ENCODE data around the gene EPHA4. TPM values are rescaled to one million over a fixed set of nuclear protein-coding genes. Genes with fewer than 3 reads are reported as not detected.

EPHA4 gene
- total and polyA plus RNA-seq, 4 donors = 0.43 to 2.3 (median 1.1) TPM

- TF ChIP-seq, protein P1, sequence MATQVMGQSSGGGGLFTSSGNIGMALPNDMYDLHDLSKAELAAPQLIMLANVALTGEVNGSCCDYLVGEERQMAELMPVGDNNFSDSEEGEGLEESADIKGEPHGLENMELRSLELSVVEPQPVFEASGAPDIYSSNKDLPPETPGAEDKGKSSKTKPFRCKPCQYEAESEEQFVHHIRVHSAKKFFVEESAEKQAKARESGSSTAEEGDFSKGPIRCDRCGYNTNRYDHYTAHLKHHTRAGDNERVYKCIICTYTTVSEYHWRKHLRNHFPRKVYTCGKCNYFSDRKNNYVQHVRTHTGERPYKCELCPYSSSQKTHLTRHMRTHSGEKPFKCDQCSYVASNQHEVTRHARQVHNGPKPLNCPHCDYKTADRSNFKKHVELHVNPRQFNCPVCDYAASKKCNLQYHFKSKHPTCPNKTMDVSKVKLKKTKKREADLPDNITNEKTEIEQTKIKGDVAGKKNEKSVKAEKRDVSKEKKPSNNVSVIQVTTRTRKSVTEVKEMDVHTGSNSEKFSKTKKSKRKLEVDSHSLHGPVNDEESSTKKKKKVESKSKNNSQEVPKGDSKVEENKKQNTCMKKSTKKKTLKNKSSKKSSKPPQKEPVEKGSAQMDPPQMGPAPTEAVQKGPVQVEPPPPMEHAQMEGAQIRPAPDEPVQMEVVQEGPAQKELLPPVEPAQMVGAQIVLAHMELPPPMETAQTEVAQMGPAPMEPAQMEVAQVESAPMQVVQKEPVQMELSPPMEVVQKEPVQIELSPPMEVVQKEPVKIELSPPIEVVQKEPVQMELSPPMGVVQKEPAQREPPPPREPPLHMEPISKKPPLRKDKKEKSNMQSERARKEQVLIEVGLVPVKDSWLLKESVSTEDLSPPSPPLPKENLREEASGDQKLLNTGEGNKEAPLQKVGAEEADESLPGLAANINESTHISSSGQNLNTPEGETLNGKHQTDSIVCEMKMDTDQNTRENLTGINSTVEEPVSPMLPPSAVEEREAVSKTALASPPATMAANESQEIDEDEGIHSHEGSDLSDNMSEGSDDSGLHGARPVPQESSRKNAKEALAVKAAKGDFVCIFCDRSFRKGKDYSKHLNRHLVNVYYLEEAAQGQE (IDR thresholded peaks at IDR 0.05) = no peak
These were observed 171.7 kb downstream of the EPHA4 start (continued) for GRCh38 chr2:221400411-221400810.

- H3K27me3 ChIP-seq (ENCODE audit: control insufficient read depth in 4 of 4, insufficient read depth in 4 of 4, low read length in 3 of 4) = no peaks in the 10 kb centered on the region
These were observed 172.9 kb downstream of the EPHA4 start for GRCh38 chr2:221399183-221399582.

GRCh38 chr2:221397187-221397586 lies 174.9 kb downstream of the EPHA4 start:
- DNase-seq (ENCODE audit: low spot score) = no peak
- TF ChIP-seq SP1 (IDR thresholded peaks at IDR 0.05) = no peak
- TF ChIP-seq RXRA (IDR thresholded peaks at IDR 0.05) = no peak
- no peak for TF ChIP-seq YY1 (IDR thresholded peaks at IDR 0.05)
- TF ChIP-seq NR2F2 (IDR thresholded peaks at IDR 0.05) = no peak
- TF ChIP-seq, protein P2, sequence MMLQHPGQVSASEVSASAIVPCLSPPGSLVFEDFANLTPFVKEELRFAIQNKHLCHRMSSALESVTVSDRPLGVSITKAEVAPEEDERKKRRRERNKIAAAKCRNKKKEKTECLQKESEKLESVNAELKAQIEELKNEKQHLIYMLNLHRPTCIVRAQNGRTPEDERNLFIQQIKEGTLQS (IDR thresholded peaks at IDR 0.05) = no peak
- TF ChIP-seq HNF4G (IDR thresholded peaks at IDR 0.05) = no peak
- TF ChIP-seq, protein P3, sequence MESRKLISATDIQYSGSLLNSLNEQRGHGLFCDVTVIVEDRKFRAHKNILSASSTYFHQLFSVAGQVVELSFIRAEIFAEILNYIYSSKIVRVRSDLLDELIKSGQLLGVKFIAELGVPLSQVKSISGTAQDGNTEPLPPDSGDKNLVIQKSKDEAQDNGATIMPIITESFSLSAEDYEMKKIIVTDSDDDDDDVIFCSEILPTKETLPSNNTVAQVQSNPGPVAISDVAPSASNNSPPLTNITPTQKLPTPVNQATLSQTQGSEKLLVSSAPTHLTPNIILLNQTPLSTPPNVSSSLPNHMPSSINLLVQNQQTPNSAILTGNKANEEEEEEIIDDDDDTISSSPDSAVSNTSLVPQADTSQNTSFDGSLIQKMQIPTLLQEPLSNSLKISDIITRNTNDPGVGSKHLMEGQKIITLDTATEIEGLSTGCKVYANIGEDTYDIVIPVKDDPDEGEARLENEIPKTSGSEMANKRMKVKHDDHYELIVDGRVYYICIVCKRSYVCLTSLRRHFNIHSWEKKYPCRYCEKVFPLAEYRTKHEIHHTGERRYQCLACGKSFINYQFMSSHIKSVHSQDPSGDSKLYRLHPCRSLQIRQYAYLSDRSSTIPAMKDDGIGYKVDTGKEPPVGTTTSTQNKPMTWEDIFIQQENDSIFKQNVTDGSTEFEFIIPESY (IDR thresholded peaks at IDR 0.05) = no peak
- no peak for TF ChIP-seq GABPA (IDR thresholded peaks at IDR 0.05 in 1 of 2, conservative IDR thresholded peaks at IDR 0.05 in 1 of 2)
- no peak for TF ChIP-seq RAD21 (IDR thresholded peaks at IDR 0.05)
- no peak for TF ChIP-seq JUND (IDR thresholded peaks at IDR 0.05)
- no peak for TF ChIP-seq FOXA1 (IDR thresholded peaks at IDR 0.05)
- no peak for TF ChIP-seq TAF1 (conservative IDR thresholded peaks at IDR 0.05)
- Histone ChIP-seq H3K27me3 (ENCODE audit: control insufficient read depth in 4 of 4, insufficient read depth in 4 of 4, low read length in 3 of 4) (no peaks in the 10 kb centered on the region), H3K4me1 (ENCODE audit: control insufficient read depth in 4 of 4, insufficient read depth in 4 of 4, low read length in 3 of 4) (no peaks in the 10 kb centered on the region), H3K9ac (ENCODE audit: low read depth in 1 of 2, low read length in 2 of 2) (no peak overlapping the region), H3K36me3 (ENCODE audit: control insufficient read depth in 4 of 4, insufficient read depth in 3 of 4, low read depth in 1 of 4, low read length in 3 of 4) (no peaks in the 10 kb centered on the region), H3K4me3 (ENCODE audit: low read depth in 1 of 3, low read length in 3 of 3) (no peak overlapping the region), H3K27ac (ENCODE audit: low read depth in 1 of 2, low read length in 2 of 2) (no peak overlapping the region), H3K9me3 (ENCODE audit: control insufficient read depth in 4 of 4, low read length in 3 of 4) (no peaks in the 10 kb centered on the region)
- WGBS = 90% methylated on average over 1 of the region's 1 CpG

More at GRCh38 chr2:221399183-221399582, 172.9 kb downstream of the EPHA4 start:
- H3K4me3 ChIP-seq (ENCODE audit: low read depth in 1 of 3, low read length in 3 of 3) = no peak overlapping the region
- TF ChIP-seq RAD21 (IDR thresholded peaks at IDR 0.05) = no peak
- no peak overlapping the region for H3K27ac ChIP-seq (ENCODE audit: low read depth in 1 of 2, low read length in 2 of 2)
- H3K9ac ChIP-seq (ENCODE audit: low read depth in 1 of 2, low read length in 2 of 2) = no peak overlapping the region
- H3K36me3 ChIP-seq (ENCODE audit: control insufficient read depth in 4 of 4, insufficient read depth in 3 of 4, low read depth in 1 of 4, low read length in 3 of 4) = no peaks in the 10 kb centered on the region
- no peaks in the 10 kb centered on the region for H3K4me1 ChIP-seq (ENCODE audit: control insufficient read depth in 4 of 4, insufficient read depth in 4 of 4, low read length in 3 of 4)
- H3K9me3 ChIP-seq (ENCODE audit: control insufficient read depth in 4 of 4, low read length in 3 of 4) = no peaks in the 10 kb centered on the region
- no peak for DNase-seq (ENCODE audit: low spot score)
- WGBS = 44% methylated on average over 4 of the region's 4 CpGs

Measured in liver (tissue), 9 donors.